Small intestine (tissue), 7 donors: Measurements from ENCODE around the gene ABCB8. TPM values are rescaled to one million over a fixed set of nuclear protein-coding genes. Genes with fewer than 3 reads are reported as not detected.

ENCODE experiments used
- DNase-seq, 2 donors: peaks; one replicate each; pipeline versions ENCODE4 v3.0.0 to v3.0.0-alpha.2; 2013
- FAIRE-seq: peaks from 2 replicates; lab custom pipeline; 2012; peaks lifted over from hg19 to GRCh38; lab: Jason Lieb, UNC
- H3K27ac ChIP-seq, 3 donors: one replicate each; pipeline ENCODE4 v1.5.1; 2013; ENCODE audit warnings: low read length in 2 of 3, mild to moderate bottlenecking in 2 of 3, control low read depth in 1 of 3, inconsistent platforms in 1 of 3, low read depth in 1 of 3, moderate library complexity in 1 of 3
- H3K27me3 ChIP-seq, 3 donors: one replicate each; pipeline ENCODE4 v1.6.1; 2013; ENCODE audit warnings: low read length in 3 of 3, inconsistent platforms in 1 of 3; ENCODE audit not compliant: control insufficient read depth in 3 of 3, insufficient read depth in 3 of 3
- H3K36me3 ChIP-seq, 3 donors: one replicate each; pipeline ENCODE4 v1.6.1; 2013; ENCODE audit warnings: low read length in 3 of 3, inconsistent platforms in 1 of 3, low read depth in 1 of 3, mild to moderate bottlenecking in 1 of 3, moderate library complexity in 1 of 3; ENCODE audit not compliant: control insufficient read depth in 3 of 3, insufficient read depth in 2 of 3
- H3K4me1 ChIP-seq, 3 donors: one replicate each; pipeline ENCODE4 v1.6.1; 2013; ENCODE audit warnings: low read length in 2 of 3, inconsistent platforms in 1 of 3, low read depth in 1 of 3, mild to moderate bottlenecking in 1 of 3, moderate library complexity in 1 of 3; ENCODE audit not compliant: control insufficient read depth in 3 of 3, insufficient read depth in 2 of 3
- H3K4me3 ChIP-seq, 3 donors: one replicate each; pipeline ENCODE4 v1.5.1; 2013; ENCODE audit warnings: low read length in 3 of 3, control low read depth in 1 of 3, inconsistent platforms in 1 of 3, low read depth in 1 of 3, mild to moderate bottlenecking in 1 of 3, moderate library complexity in 1 of 3
- H3K9me3 ChIP-seq, 2 donors: one replicate each; pipeline ENCODE4 v1.6.1; 2013; ENCODE audit warnings: low read depth in 1 of 2, low read length in 1 of 2; ENCODE audit not compliant: control insufficient read depth in 2 of 2, insufficient read depth in 1 of 2
- WGBS, 3 donors: extraction: QIAGEN DNeasy Blood & Tissue Kit; methylation state at CpG; one replicate each; pipeline ENCODE4 v1.1.7; 2013; 5-methylcytosine and 5-hydroxymethylcytosine counted together
- polyA plus RNA-seq, 4 donors: library from polyadenylated mRNA; stranded (reverse) in 3 of 4; unstranded in 1 of 4; fragments of 200-250 nt in 3 of 4; fragments of 120-200 nt in 1 of 4; gene quantifications; one replicate each; pipeline versions ENCODE4 v1.2.1 to v1.2.3, GENCODE V29; 2013
- donor health status: healthy with polysubstance abuse.
- donor health status: control.
- donor health status: control.
- donor health status: Bipolar disorder and iron deficiency.
- donor health status: healthy.

The ABCB8 gene
- polyA plus RNA-seq, 4 donors = 15.4 to 29.9 (median 16.2) TPM

- peaks cover 3 to 44% (median 10%) of the 10 kb centered on the region in 3 donors for H3K27me3 ChIP-seq
- FAIRE-seq = no peak
- H3K27ac ChIP-seq = no peak overlapping the region
- H3K4me3 ChIP-seq = peak overlapping the region in 1 of 3 donors; percentile 20
- peaks cover 0 to 5% (median 0%) of the 10 kb centered on the region in 3 donors for H3K36me3 ChIP-seq
- no peaks in the 10 kb centered on the region for H3K9me3 ChIP-seq
- peaks cover under 1 to 29% (median 6%) of the 10 kb centered on the region in 3 donors for H3K4me1 ChIP-seq
- DNase-seq = peak; percentile 34 to 81
- 5 to 9% (median 7%) methylated on average over 30 to 34 of the region's 34 CpGs for WGBS, 3 donors
These were observed 10.3 kb upstream of the ABCB8 start for GRCh38 chr7:151017953-151018420.

GRCh38 chr7:151018421-151019129 is 9.7 kb upstream of the ABCB8 start:
- H3K36me3 ChIP-seq = peaks cover 0 to 5% (median 0%) of the 10 kb centered on the region in 3 donors
- WGBS, 3 donors = 1 to 3% (median 2%) methylated on average over 49 to 82 of the region's 82 CpGs
- DNase-seq (peak in 1 of 2 donors; percentile 73), FAIRE-seq (no peak)
- peaks cover 3 to 44% (median 10%) of the 10 kb centered on the region in 3 donors for H3K27me3 ChIP-seq
- H3K4me3 ChIP-seq = peak overlapping the region in 1 of 3 donors; percentile 20
- no peaks in the 10 kb centered on the region for H3K9me3 ChIP-seq
- no peak overlapping the region for H3K27ac ChIP-seq
- H3K4me1 ChIP-seq = peaks cover 0 to 25% (median 2%) of the 10 kb centered on the region in 3 donors

GRCh38 chr7:151019130-151019447 is 9.2 kb upstream of the ABCB8 start:
- H3K36me3 ChIP-seq = peaks cover 0 to 2% (median 0%) of the 10 kb centered on the region in 3 donors
- H3K27ac ChIP-seq = no peak overlapping the region
- H3K27me3 ChIP-seq = peaks cover 3 to 44% (median 10%) of the 10 kb centered on the region in 3 donors
- DNase-seq = no peak
- no peak overlapping the region for H3K4me3 ChIP-seq
- FAIRE-seq = no peak
- WGBS, 3 donors = 15 to 33% (median 20%) methylated on average over 15 to 20 of the region's 20 CpGs
- H3K4me1 ChIP-seq = peaks cover 0 to 20% (median 2%) of the 10 kb centered on the region in 3 donors
- no peaks in the 10 kb centered on the region for H3K9me3 ChIP-seq

- no peak overlapping the region for H3K4me3 ChIP-seq
- H3K4me1 ChIP-seq = peaks cover 0 to 17% (median 2%) of the 10 kb centered on the region in 3 donors
- FAIRE-seq = no peak
- WGBS, 3 donors = 56 to 59% (median 58%) methylated on average over 7 of the region's 7 CpGs
- no peak for DNase-seq
- no peaks in the 10 kb centered on the region for H3K9me3 ChIP-seq
- no peaks in the 10 kb centered on the region for H3K36me3 ChIP-seq
- no peak overlapping the region for H3K27ac ChIP-seq
- peaks cover 3 to 44% (median 10%) of the 10 kb centered on the region in 3 donors for H3K27me3 ChIP-seq
These were observed 8.0 kb upstream of the ABCB8 start for GRCh38 chr7:151020231-151020630.

GRCh38 chr7:151023232-151023631 is 5.0 kb upstream of the ABCB8 start:
- FAIRE-seq = no peak
- Histone ChIP-seq H3K27me3 (peaks cover 3 to 30% (median 10%) of the 10 kb centered on the region in 3 donors), H3K4me3 (no peak overlapping the region), H3K36me3 (no peaks in the 10 kb centered on the region), H3K9me3 (no peaks in the 10 kb centered on the region), H3K27ac (no peak overlapping the region), H3K4me1 (peaks cover 0 to 18% (median 2%) of the 10 kb centered on the region in 3 donors)
- WGBS, 3 donors = 78 to 82% (median 82%) methylated on average over 10 of the region's 10 CpGs
- no peak for DNase-seq

- WGBS, 3 donors = 70 to 73% (median 73%) methylated on average over 4 of the region's 4 CpGs
- Histone ChIP-seq H3K27me3 (peaks cover 0 to 18% (median 5%) of the 10 kb centered on the region in 3 donors), H3K27ac (no peak within 1 kb of the TSS), H3K36me3 (no peaks in the 10 kb centered on the region), H3K9me3 (no peaks in the 10 kb centered on the region), H3K4me3 (no peak within 1 kb of the TSS), H3K4me1 (peaks cover 0 to 16% (median 0%) of the 10 kb centered on the region in 3 donors)
- FAIRE-seq (no peak), DNase-seq (no peak)
These were observed 3.7 kb upstream of the ABCB8 start, which contains the start of gene ATG9B for GRCh38 chr7:151024435-151025056. ATG9B (minus strand) TSS chr7:151024494; CDS start chr7:151024423, 71 bp downstream.

GRCh38 chr7:151025924-151026671 is 2.2 kb upstream of the ABCB8 start:
- H3K27ac ChIP-seq = no peak overlapping the region
- H3K36me3 ChIP-seq = no peaks in the 10 kb centered on the region
- no peaks in the 10 kb centered on the region for H3K9me3 ChIP-seq
- H3K4me1 ChIP-seq = peaks cover 0 to 16% (median 0%) of the 10 kb centered on the region in 3 donors
- DNase-seq = no peak
- H3K4me3 ChIP-seq = no peak overlapping the region
- no peak for FAIRE-seq
- 83 to 86% (median 86%) methylated on average over 4 of the region's 4 CpGs for WGBS, 3 donors
- peaks cover 0 to 2% (median 0%) of the 10 kb centered on the region in 3 donors for H3K27me3 ChIP-seq
